DMS114 treated with DMSO at 0.1 percent for 48 hours (cell line): Measurements from ENCODE around the gene FAIM.
"Not testable (repeated sequence)": the region's sequence is repeated elsewhere in the genome, so short reads cannot be mapped to it uniquely, and the experiment has no call there.

Source experiments
- DNase-seq: peaks from one replicate; lab custom pipeline; 2025; ENCODE audit not compliant: unreplicated experiment; lab: John Stamatoyannopoulos, UW

The FAIM gene, protein sequence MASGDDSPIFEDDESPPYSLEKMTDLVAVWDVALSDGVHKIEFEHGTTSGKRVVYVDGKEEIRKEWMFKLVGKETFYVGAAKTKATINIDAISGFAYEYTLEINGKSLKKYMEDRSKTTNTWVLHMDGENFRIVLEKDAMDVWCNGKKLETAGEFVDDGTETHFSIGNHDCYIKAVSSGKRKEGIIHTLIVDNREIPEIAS

DNA sequence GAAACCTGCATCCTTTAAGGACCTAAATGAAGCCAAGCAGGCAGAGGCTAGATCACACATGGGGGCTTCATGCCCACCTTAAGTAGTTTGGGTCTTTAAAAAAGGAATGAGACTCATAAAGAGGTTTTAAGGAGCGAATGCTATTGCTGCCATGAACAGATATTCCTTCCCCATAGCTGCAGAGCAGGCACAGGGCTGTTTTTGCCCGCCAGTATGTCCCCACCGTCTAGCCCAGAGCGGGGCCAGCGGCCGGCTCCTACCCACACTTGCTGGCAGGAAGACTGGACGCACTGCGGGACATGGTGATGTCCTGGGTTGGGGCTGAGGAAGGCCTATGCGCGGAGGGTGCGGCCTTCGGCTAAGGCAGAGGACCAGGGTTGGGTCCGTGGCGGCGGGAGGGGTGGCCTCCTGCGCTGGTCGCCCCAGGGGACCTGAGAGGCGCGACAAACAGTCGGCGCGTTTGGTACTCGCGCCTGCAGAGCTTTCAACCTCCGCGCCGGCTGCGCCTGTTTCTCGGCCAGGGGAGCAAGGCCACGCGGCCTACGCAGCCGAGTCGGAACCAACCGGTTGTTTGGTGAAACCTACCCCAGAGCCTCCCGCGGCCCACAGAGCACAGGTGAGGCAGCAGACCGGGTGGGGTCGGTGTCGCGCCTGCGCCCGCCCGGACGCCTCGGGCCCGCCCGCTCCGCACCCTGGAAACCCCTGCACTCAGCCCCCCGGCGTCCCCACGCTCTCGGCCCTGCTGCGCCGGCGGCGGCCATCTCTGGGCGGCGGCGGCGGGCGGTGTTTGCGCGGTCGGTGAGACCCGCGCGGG, at the start of gene FAIM:
TSS of gene FAIM (plus strand) at position 450 of the 814 bp plus-strand sequence. CDS start 10,956 bp downstream, outside the sequence.
- DNase-seq, result peak; percentile 54

DNA sequence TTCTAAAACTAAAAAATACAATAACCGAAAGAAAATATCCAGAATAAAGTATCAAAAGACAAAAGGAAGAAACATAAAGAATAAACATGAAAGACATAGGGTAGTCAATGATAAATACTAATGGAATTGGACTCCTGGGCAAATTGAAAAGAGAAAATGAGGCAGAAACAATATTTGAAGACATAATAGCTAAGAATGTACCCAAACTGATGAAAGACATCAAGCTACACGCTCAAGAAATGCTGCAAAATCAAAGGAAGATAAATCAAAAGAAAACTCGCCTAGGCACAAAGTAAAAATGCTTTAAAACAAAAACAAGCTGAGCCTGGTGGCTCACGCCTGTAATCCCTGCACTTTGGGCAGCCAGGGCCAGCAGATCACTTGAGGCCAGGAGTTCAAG, 49.4 kb upstream of the FAIM start:
- no peak for DNase-seq

DNA sequence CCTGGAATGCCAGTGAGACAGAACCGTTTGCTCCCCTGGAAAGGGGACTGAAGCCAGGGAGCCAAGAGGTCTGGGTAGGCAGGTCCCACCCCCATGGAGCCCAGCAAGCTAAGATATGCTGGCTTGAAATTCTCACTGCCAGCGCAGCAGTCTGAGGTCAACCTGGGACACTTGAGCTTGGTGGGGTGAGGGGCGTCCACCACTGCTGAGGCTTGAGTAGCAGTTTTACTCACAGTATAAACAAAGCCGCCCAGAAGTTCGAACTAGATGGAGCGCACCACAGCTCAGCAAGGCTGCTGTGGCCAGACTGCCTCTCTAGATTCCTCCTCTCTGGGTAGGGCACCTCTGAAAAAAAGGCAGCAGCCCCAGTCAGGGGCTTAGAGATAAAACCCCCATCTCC, 48.1 kb upstream of the FAIM start:
- DNase-seq, result no peak

DNA sequence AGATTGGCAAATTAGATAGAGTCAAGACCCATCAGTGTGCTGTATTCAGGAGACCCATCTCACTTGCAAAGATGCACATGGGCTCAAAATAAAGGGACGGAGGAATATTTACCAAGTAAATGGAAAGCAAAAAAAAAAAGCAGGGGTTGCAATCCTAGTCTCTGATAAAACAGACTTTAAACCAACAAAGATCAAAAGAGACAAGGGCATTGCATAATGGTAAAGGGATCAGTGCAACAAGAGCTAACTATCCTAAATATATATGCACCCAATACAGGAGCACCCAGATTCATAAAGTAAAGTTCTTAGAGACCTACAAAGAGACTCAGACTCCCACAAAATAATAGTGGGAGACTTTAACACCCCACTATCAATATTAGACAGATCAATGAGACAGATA, 45.7 kb upstream of the FAIM start:
- DNase-seq, result not testable (repeated sequence)

DNA sequence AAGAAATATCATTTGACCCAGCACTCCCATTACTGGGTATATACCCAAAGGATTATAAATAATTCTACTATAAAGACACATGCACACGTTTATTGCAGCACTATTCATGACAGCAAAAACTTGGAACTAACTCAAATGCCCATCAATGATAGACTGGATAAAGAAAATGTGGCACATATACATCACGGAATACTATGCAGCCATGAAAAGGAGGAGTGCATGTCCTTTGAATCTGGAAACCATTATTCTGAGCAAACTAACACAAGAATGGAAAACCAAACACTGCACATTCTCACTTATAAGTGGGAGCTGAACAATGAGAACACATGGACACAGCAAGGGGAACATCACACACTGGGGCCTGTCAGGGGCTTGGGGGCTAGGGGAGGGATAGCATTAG, 42.3 kb upstream of the FAIM start:
- DNase-seq, result not testable (repeated sequence)

DNA sequence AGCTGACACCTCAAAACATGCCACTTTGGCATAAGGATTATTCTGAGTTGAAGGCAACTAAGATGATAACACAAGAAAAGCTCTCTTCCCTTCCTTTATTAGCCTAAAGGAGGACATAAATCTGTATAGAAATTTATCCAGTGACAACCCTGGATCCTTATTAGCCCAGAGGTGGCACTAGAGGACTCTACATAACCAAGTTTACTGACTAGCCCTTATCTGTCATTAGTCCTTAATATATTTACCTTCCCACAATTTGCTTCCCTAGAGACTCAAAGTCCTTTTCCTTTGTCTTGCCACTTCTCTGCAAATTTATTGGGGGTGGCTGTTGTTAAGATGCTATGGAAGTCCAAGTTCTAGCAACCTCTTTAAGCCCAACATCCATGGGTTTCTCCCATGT, 41.2 kb upstream of the FAIM start:
- no peak for DNase-seq

DNA sequence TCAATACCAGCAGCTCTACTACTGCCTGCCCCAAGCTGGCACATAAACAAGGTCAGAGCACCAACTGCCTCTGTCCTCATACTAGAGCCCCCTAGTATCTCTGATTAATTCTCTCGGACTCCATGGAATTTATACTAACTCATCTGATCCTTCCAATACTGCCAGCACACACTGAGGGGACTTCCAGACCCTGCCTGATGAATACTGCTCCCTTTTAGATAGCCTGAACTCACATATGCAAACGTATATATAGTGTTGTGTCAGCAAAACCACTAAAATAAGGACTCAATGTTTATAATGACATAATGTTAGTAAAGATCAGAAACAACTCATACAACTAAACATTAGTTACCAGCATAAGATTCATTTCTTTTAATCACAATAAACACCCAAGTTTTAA, 39.5 kb upstream of the FAIM start:
- no peak for DNase-seq

DNA sequence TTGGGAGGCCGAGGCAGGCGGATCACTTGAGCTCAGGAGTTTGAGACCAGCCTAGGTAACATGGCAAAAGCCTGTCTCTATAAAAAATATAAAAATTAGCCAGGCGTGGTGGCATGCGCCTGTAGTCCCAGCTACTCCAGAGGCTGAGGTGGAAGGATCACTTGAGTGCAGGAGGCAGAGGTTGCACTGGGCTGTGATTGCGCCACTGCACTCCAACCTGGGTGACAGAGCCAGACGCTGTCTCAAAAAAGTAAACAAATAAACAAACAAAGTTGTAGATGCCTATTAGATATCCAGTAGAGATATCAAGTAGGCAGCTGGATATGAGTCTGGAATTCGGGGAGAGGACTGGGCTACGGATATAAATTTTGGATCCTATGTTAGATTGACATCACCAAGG, 38.9 kb upstream of the FAIM start:
- DNase-seq, result not testable (repeated sequence)

DNA sequence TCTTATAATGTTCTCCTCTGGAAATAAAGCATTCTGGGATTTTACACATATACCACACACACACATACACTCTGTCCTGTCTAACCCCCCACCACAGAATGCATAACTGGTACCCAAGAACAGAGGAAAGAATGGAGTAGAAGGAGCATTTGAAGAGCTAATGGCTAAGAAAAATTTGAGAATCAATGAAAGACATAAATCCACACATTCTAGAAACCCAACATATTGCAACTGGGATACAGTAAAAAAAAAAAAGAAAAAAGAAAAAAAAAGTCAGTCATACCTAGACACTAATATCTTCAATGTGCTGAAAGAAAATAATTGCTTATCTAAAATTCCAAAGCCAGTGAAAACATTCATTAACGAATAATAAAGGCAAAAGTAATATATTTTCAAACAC, 35.4 kb upstream of the FAIM start:
- no peak for DNase-seq

DNA sequence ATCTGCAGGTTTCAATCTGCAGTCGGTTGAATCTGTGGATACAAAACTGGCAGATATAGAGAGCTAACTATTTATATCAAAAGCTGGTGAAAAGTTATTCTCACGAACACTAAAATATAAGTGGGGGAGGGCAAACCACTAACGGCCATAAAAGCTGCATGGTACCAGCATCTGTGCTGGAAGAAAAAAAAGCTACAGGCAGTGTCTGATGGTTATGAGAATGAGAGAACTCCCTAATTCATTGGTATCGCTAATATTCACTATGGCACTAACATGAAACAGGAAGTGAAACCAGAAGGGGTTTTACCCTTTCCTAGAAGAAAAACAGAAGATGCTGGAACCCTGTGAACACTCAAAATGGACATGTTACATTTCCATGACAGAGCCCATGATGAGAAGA, 30.4 kb upstream of the FAIM start:
- DNase-seq, result no peak

DNA sequence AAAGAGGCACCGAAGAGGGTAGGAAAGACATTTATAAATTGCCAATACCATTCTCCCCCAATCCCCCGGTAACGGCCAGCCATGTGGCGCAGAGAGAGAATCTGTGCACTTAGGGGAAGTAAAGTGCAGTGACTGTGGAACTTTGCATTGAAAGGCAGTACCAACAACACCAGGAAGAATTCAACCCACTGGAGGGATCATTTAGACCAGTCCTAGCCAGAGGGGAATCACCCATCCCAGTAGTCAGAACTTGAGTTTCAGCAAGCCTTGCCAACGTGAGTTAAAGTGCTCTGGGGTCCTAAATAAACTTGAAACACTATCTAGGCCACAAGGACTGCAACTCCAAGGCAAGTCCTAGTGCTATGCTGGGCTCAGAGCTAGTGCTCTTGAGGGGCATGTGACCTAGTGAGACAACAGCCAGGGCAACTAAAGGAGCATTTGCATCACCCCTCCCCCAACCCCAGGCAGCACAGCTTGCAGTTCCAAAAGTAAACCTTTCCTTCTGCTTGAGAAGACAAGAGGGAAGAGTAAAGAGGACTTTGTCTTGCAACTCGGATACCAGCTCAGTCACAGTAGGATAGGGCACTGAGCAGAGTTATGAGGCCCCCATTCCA, 29.5 kb upstream of the FAIM start:
- DNase-seq, result no peak

DNA sequence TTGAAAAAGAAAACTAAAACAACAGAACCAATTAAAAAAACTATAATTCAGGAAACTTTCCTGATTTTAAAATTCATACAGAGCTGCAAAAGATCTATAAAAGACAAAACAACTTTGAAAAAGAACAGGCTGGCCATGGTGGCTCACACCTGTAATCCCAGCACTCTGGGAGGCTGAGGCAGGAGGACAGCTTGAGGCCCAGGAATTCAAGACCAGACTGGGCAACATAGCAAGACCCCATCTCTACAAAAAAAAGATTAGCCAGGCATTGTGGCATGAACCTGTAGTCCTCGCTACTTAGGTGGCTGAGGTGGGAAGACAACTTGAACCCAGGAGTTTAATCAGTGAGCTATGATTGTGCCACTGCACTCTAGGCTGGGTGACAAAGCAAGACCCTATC, 21.2 kb upstream of the FAIM start:
- DNase-seq, result no peak

DNA sequence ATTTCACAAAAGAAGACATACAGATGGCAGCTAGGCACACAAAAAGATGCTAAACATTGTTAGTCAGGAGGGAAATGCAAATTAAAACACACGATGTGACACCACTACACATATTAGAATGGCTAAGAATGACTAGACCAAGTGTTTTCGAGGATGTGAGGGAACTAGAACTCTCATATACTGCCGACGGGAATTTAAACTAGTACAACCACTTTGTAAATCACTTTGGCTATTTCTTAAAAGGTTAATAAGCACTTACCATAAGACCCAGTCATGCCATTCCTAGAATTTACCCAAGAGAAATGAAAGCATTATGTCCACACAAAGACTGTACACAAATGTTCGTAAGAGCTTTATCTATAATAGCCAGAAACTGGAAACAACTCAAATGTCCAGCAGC, 20.1 kb upstream of the FAIM start:
- DNase-seq, result no peak

DNA sequence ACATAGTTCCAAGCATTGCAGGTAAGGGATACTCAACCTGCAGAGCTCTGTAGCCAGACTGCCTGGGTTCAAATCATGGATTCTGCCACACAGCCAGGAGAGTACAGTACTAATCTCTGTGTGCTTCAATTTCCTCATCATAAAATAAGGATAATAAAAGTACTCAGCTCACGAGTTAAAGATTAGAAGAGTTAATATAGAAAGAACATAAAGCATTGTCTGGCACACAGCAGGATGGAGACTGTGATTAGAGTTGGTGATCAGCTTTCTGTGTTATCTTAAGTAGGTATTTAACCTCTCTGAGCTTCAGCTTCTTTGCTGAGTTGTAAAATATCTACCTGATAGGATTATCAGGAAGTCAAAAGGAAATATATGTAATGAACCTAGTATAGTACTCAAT, 17.2 kb upstream of the FAIM start:
- DNase-seq, result no peak

DNA sequence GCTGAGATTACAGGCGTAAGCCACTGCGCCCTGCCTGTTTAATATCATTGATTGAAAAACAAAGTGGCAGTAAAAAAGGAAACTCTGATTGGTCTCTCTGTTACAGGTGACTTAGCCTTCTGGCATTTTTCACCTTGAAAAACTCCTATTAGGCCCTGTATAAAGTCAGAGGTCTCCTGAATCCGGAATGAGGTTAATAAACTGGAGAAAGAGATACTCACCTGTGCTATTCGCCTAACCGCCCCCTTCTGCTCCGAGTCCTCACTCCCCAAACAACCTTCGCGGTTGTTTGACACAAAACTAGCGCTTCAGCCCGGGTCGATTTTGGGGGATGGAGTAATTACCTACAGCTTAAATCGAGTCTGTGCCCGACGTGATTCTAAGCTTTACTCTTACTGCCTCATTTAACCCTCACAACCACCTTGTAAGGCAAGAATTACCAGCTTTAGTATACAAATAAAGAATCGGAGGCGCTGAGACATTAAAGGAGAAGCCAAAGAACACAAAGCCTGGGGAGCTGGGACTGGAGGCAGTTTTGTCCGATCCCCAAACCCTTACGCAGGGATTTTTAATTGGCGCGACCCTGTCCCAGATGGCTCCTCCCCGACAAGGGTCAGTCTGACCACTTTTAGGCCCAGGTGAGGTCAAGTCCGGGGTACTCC, 15.0 kb upstream of the FAIM start:
- DNase-seq, result no peak

DNA sequence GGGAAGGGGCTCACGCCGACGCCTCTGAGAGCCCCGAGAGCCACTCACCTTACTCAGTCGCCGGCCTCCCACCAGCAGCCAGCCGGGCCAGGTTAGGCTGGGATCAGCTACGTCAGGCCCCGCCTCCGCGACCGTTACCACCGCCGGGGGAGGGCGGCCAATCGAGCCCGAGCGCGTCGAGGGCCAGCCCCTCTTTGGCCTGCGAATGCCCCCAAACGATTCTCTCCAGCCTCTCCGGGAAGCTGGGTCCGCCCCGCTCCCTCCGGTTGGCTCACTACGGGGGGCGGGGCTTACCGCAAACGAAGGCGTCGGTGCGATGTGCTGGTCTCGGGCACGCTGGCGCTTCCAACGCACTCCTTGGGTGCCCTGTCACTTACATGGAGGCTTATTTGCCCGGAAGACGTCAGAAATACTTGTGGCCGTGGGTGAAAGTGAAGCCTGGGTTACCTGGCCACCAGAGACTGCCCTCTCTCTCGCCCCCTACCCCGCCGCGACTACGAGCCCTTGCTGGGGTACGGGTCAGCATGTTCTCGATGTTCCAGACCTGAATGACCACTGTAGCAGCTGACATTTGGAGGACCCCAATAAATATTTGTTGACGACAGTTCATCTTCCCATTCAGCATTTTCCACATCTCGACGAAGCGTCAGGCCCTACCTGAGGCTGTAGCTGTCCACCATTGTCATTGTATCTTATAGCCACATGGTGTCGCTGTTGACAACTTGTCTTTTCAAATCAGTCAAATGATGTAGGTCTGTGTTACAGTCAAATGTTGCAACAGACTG, 14.2 kb upstream of the FAIM start, which contains the start of gene CEP70:
TSS of gene CEP70 (minus strand) at position 111 of the 785 bp plus-strand sequence. CDS start 21,333 bp downstream, outside the sequence.
- DNase-seq, result no peak

DNA sequence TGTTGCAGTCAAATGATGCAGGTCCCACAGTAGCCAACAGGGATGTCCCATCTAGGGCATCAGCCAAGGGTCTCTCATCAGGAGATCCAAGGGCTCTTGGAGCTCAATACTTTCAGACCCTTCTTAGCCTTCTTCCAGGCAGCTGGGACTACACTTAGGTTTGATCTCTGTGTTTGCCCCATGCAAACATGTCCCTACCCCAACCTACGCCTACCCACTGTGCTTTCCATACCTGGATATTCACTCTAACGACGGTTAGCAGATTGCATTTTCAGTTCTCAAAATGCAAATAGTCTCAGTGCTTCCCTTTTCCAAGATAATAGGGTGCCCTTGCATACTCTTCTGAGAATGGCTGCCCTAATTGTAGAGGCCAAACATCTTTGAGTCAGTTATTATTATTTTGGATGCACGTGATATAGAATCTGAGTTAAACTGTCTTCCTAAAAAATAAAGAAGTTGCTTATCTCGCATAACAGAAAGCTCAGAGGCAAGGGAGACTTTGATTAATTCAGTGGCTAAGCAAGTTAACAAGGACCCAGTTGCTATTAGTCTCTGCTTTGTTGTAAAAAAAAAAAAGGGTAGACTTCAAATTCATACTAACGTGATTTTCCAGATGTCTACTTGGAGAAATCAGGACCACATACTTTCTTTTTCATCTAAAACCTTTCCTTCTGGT, 13.5 kb upstream of the FAIM start:
- DNase-seq, result no peak

DNA sequence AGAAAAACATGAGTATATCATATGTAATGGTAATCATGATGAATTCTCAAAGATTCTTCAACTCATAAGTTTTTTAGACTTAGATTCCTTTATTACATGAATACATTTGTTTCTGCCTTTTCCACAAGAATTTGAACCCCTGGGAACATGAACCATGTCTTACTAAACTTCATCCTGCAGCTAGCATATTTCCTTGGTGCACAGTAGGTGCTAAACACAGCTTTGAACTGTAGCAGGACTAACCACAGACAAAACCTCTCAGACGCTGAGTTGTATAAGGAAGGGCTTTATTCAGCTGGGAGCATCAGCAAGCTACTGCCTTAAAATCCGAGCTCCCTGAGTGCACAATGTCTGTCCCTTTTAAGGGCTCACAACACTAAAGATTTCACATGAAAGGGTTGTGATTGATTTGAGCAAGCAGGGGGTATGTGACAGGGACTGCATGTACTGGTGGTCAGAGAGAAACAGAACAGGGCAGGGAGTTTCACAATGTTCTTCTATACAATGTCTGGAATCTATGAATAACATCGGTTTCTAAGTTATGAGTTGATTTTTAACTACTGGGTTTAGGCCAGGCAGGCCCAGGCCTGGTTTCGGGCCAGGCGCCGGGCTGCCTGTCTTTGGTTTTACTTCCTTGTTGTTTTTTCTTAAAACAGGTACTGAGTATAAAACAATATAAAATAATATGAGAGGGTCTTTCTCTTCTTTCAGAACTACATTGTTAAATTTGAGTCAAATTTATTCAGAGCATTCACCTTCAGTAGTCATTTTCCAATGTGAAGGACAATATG, 11.2 kb upstream of the FAIM start:
- DNase-seq, result not testable (repeated sequence)

DNA sequence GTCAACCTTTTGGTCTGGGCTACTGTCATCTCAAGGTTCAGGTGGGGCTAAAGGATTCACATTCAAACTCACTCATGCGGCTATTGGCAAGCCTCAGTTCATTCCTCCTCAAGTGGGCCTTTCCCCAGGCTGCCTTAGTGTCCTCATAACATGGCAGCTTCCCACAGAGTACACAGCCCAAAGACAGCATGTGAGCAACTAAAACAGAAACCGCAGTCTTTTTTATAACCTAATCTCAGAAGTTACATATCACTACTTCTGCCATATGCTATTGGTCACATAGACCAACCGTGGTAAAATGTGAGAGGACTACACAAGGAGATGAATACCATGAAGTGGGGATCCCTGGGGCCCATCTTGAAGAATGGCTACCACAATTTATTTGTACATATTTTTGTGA, 10.0 kb upstream of the FAIM start:
- DNase-seq, result no peak
